HuH-7.5 (cell line): ENCODE results near the gene EXD3.
"Not testable (repeated sequence)": the region's sequence is repeated elsewhere in the genome, so short reads cannot be mapped to it uniquely, and the experiment has no call there.

Experiments
- DNase-seq: peaks from one replicate; pipeline ENCODE4 v3.0.0; 2011; ENCODE audit warnings: low spot score

Gene EXD3

GRCh38 chr9:137339908-137340462, 83.0 kb downstream of the EXD3 start:
- DNase-seq = not testable (repeated sequence)

GRCh38 chr9:137339045-137339907, 83.7 kb downstream of the EXD3 start:
- DNase-seq = no peak

GRCh38 chr9:137336735-137337134, 86.2 kb downstream of the EXD3 start:
- no peak for DNase-seq

GRCh38 chr9:137333016-137333671, 89.8 kb downstream of the EXD3 start:
- DNase-seq = no peak

GRCh38 chr9:137331929-137332328, 91.0 kb downstream of the EXD3 start:
- DNase-seq = no peak

- no peak for DNase-seq
Observed at GRCh38 chr9:137330689-137331088, 92.3 kb downstream of the EXD3 start.

- DNase-seq = not testable (repeated sequence)
Observed at GRCh38 chr9:137329590-137329989, 93.4 kb downstream of the EXD3 start.

GRCh38 chr9:137327641-137328550, 95.1 kb downstream of the EXD3 start:
- not testable (repeated sequence) for DNase-seq

- DNase-seq = no peak
Observed at GRCh38 chr9:137326445-137327065, 96.4 kb downstream of the EXD3 start.

GRCh38 chr9:137325799-137326198, 97.2 kb downstream of the EXD3 start:
- DNase-seq = no peak

GRCh38 chr9:137325124-137325523, 97.8 kb downstream of the EXD3 start:
- DNase-seq = no peak

- DNase-seq = no peak
Observed at GRCh38 chr9:137323531-137324331, 99.2 kb downstream of the EXD3 start.

GRCh38 chr9:137321726-137322361, 101.1 kb downstream of the EXD3 start:
- no peak for DNase-seq

- DNase-seq = peak; percentile 15
Observed at GRCh38 chr9:137320555-137321384, 102.2 kb downstream of the EXD3 start.

- peak; percentile 15 for DNase-seq
Observed at GRCh38 chr9:137319739-137320551, 103.0 kb downstream of the EXD3 start.

GRCh38 chr9:137319011-137319738, 103.8 kb downstream of the EXD3 start:
- peak; percentile 88 for DNase-seq

- peak; percentile 10 for DNase-seq
Observed at GRCh38 chr9:137318602-137319001, 104.4 kb downstream of the EXD3 start.
